Measurements from ENCODE around the gene ADD3.

GRCh38 chr10:109976681-109977080, 31.1 kb upstream of the ADD3 start:
- TF ChIP-seq POLR2A (IDR thresholded peaks at IDR 0.05) (no peak), CTCF (IDR thresholded peaks at IDR 0.05) (no peak)
